HG02642 (cell line): ENCODE data around the gene TMEM150C.

ENCODE experiments used
- ATAC-seq: cut with Tn5 transposase; IDR thresholded peaks from one replicate; pipeline ENCODE4 v1.9.1; 2021; ENCODE audit warnings: mild to moderate bottlenecking; ENCODE audit not compliant: unreplicated experiment, poor library complexity

Gene TMEM150C

DNA sequence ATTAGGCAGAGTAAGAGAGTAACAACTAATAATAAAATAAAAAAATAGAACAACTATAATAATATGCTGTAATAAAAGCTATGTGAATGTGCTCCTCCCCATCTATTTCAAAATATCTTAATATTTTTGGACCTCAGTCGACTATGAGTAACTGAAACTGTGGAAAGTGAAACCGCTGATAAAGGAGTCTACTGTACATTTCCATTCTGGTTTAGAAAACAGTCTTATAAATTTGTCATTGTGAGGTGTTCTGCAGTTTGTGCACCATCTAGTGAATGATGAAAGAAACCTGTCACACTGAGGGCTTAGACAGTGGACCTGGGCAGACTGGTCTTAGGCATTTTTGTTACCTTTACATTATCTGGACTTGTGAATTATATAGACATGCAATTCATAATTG is 42.0 kb downstream of the TMEM150C start:
- ATAC-seq, result no peak

DNA sequence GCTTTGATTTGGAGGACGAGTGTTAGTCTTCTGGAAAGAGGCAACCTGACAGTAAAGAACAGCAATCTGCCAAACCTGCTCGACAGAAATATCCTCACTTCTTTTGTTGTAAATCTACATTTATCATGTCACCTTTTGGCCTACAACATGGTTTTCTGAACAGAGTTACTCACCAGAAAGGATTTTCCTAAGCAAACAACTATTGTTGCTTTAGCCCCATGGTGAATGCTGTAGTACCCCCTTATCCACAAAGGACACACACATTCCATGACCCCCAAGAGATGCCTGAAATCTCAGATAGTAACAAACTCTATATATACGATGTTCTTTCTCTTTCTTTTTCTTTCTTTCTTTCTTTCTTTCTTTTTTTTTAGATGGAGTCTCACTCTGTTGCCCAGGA is 42.7 kb downstream of the TMEM150C start:
- no peak for ATAC-seq

DNA sequence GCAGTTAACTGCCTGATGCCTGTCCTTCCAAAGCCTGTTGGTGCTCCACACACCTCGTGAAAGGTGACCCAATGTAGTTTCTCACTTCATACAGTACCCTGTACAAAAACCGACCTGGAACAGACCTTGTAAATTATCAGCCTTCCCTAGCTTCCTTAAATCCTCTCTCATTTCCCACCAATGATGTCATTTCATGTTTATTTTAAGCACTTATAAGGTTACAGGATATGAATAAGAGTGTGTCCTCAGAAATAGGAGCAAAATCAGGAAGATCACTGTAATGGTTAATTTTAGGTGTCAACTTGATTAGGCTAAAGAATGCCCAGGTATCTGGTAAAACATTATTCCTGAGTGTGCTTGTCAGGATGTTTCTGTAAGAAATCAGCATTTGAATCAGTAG is 44.7 kb downstream of the TMEM150C start:
- no peak for ATAC-seq

DNA sequence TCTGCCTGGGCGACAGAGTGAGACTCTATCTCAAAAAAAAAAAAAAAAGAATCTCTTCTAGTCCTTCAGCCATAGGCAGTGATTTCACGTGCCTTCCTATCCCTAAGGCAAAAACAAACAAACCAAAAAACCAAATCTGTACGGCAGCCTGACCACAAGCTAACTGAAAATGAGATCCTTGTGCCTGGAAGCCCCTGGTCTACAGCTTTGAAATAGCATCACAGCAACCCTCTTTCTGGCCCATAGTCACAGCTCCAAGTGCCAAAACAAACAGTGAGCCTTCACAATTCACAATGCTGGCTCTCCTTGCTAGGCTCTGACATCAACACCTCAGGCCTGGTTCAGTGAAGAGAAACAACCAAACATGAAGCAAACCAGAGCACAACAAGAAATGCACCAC is 46.1 kb downstream of the TMEM150C start:
- no peak for ATAC-seq

DNA sequence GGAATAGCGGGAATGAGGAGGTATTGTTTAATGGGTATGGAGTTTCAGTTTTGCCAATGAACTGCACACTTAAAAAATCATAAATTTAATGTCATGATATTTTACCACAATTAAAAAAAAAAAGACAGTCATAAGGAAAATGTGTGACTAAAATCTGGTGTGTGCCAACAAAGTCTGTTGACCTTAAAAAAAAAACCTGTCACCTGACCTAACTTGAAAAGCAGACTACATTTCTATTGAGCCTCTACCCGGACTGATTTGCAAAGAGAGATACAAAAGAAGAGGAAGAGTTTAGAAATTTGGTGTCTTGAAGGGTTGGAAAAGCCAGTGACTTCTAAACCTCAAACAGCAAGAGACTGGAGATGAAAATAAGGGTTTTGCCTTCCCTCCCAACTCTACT is 48.4 kb downstream of the TMEM150C start:
- no peak for ATAC-seq

DNA sequence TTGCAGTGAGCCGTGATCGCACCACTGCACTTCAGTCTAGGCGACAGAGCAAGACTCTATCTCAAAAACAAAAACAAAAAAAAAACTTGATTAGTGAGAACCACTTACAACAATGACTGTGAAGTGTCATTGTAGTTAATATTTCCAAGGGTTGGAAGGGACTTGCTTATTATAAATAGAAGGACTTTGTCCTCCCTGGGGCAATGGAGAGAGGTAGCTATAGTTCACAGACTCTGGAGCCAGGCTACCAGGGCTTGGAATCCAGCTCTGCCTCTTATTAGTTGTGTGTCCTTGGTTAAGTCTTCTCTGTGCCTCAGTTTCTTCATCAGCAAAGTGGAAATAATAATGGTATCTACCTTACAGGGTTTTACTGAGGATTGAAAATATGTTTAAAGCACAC is 51.6 kb downstream of the TMEM150C start:
- no peak for ATAC-seq

DNA sequence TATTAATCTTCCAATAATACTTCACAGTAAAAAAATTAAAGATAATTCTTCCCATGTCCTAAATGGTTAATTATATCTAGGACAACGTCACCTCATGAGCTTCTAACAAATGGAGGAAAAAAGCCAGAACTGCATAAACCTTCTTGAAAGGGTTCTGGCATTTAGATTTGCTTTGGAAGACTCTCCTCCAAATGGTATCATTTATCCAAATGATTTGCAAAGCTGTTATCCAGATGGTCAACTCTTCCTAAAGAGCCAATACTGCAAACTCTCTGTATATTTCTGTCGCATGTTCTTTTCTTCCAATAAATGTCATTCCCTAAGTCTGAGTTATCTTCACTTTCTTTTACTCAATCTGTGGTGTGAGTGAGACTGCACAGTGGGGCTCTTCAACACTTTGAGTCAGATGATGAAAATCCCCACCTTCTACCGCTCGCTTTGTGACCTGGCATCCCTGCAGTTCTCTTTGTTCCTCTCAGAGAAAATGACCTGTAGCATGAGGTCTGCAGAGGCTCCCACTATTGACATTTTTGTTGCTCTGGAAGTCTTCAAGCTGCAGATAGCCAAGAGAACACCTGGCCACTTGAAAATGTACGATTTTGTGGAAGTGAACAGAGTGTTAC is 52.9 kb downstream of the TMEM150C start:
- no peak for ATAC-seq

DNA sequence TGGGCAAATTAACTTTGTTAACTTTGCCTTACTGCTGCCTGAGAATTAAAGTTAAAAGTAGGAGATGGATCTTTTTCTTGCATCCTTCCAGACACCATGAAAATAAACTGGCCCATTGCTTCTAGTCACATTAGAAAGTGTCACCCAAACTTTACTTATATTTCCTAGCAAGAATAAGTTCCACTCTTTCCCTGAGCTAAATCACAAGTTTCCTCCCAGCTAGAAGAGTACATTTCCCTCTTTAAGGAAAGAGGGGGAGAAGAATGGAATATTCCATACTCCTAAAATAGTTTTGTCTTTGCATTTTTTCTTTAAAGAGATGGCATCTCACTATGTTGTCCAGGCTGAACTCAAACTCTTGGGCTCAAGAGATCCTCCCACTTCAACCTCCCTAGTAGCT is 53.8 kb downstream of the TMEM150C start:
- ATAC-seq, result no peak

DNA sequence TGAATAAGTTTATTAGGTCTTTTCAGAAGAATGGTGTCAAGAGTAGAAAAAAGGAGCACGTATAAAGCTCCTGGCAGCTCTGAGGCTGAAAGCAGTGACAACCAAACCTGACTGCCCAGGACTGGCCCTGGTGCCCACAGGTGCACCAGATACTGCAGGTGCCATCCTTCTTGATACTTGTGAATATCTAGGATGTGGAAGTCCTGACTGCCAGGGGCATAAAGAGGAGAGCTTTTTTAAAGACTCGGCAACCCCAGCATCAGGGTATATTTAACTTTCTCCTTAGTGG is 60.7 kb downstream of the TMEM150C start:
- no peak for ATAC-seq

DNA sequence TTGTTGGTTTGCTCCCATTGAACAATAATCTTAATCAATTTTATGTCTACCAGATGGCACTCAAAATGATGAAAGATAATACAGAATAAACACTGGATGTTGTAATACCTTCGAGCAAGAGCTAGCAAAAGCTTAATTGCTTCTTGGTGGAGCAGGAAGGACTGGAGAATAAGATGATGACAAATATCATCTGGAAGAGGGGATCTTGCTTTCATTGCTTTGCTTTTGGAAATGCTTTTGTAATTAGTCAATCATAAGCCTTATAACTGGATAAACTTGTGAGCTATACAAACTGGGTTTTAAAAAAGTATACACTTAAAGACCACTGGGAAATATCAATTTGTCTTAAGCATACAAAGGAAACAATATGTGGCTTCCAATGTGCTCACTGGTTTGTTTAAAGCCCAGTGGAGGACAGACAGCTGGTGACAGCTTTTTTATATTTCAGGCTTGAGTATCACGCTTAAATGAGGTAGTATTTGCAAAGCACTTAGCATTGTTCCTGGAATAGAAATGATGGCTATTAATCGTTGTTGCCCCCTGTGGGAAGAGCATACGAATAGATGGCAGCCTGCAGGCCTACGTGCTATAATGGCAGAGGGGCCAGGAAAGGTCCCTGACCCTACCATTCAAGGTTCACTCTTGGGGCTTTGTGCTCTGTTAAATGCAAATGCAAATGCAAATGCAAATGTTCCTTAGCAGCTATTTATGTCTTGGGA is 61.2 kb downstream of the TMEM150C start:
- ATAC-seq, result no peak

DNA sequence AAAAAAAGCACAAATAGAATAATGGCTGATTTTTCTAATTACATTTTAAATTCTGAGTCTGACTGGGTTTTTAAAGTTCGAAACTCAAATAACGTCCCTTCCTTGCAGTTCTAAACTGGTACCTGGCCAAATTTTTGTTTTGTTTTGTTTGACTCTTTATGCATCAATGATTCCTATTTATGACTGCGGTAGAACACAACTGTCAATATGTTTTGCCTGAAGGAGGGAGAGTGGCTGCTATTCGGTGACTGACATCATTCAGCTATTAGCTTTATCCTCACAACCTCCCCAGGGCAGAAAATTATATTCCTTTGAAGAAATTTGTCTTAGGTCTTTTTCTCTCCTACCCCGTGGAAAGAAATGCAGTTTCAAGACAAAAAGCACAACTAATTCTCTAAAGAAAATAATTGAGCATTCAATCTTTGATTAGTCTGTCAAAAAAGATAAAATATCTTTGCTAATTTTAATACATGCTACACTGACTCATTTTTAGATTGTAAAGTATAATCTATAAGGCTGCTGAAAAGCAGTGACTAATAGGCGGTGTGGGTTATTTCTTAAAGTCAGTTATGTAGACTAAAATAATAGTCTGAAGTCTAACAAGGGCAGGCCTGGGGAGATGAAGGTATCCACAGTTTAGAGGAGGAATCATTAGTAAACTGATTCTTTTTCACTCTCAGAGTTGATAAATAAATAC is 61.9 kb downstream of the TMEM150C start:
- no peak for ATAC-seq

DNA sequence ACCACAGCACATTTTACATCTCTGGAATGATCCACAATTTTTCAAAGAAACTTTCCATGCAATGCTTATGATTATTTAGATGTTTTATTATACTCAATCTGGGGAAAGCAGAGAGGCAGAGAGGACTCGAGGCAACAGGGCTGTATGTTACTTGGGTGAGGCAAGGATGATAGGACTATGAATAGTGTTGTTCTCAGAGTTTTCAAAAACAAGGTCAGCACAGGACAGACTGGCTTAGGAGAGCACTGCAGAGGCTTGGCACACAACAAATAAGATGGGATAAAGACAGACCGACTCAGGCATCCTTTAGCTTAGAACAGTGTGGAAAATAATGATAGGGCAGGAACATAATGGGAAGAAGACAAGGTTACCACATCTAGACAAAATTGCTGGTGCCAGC is 65.4 kb downstream of the TMEM150C start:
- no peak for ATAC-seq

DNA sequence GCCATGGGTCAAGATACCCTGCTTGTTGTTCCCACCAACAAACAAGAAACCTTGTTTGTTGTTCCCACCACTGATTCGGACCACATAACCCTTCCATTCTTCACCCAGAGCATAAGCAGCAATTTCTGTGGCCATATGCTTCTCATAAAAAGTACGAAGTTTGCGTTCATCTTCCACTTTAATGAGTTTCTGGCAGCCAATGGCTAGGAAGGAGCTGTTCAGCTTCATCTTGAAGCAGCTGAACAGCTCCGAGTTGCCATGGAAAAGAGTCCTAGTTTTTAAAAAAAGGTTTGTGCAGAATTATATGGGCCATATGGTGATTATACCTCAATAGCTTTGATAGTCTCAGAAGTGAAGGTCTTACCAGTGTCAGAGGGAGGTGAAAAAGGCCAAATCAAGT is 66.1 kb downstream of the TMEM150C start:
- no peak for ATAC-seq

DNA sequence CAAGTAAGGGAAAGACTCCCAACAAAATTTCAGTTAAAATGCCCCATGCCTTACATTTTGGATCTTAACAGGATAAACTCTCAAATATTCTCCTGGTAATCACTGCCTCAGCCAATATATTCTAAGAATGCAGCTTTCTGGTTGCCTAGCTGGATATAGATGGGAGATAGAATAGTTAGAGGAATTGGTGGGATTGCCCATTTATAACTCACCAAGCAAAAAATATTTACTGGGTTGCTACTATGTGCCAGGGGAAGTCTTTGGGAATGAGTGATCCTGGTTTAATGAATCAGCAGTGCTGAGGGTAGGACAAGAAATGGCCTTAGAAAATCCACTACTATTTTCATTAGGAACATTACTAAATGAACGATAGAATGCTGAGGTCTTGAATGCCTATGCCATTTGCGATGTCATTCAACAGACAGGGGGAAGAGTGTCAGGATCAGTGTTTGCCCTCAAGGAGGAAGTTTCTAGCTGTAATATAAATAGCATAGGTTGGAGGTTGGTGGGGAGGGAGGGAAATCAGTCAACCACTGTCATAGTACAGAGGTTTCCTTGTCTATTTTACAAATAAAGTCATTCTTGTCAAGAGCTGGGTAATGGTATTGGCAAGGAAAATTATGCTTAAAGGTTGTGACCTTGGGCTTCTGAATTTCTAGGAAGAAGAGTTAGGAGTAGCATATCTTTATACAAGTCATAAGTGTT is 67.9 kb downstream of the TMEM150C start:
- no peak for ATAC-seq

DNA sequence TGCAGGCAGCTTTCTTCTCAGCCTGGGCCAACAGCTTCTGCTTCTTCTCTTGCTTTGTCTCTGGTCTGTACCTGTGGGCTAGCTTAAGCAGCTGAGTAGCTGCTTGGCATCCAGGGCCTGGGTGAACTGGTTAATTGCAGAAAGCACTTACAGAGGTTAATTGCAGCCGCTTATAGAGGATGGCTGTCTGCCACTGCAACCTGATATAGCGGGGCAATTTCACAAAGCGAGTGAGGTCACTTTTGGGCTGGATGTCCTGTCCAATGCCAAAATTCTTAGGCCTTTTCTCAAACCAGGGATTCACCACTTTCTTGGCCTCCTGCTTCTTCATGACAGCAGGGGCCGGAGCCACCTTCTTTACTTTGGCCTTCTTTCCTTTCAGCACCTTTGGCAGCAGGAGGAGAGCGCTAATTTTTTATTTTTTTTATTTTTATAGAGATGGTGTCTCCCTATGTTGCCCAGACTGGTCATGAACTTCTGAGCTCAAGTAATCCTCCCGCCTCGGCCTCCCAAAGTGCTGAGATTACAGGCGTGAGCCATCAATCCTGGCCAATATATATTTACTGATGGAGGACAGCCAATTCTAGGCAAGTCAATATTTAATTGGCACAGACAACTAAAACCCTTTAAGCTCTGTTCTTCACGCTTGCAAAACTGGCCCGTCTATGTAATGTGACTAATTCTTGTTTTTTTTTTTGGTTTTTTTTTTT is 70.4 kb downstream of the TMEM150C start:
- no peak for ATAC-seq

DNA sequence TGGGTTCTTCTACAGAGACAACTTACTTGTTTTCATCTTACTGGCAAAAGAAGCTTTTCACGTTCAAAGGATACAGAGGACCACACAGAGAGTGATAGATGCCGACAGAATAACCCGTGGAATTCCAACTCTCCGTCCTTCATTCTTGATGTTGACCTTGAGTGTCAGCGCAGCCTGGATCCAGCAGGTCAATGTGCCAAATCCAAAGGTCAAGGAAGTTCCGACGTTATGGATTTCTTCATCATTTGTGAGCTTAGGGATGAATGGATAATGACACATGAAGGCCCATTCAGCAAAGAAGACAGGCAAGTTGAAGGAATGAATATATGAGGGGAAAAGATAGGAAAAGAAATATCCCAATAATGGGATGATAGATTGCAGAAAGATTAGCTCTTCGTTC is 71.8 kb downstream of the TMEM150C start:
- no peak for ATAC-seq

DNA sequence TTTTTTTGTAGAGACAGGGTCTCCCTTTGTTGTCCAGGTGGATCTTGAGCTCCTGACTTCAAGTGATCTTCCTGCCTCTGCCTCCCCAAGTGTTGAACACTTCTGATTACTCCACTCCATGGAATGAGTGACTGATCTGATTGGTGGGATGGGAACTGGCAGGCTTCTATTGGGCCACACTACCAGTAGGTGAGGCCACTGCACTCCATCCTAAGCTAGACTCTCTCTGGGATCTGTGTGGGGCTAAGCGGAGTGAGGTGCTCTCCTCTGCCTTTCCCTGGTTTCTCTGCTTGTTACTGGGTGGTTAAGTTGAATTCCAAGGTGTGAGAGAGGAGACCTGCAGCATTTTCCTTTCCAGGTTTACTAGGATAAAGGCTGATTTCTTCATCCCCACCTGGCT is 72.7 kb downstream of the TMEM150C start:
- no peak for ATAC-seq

DNA sequence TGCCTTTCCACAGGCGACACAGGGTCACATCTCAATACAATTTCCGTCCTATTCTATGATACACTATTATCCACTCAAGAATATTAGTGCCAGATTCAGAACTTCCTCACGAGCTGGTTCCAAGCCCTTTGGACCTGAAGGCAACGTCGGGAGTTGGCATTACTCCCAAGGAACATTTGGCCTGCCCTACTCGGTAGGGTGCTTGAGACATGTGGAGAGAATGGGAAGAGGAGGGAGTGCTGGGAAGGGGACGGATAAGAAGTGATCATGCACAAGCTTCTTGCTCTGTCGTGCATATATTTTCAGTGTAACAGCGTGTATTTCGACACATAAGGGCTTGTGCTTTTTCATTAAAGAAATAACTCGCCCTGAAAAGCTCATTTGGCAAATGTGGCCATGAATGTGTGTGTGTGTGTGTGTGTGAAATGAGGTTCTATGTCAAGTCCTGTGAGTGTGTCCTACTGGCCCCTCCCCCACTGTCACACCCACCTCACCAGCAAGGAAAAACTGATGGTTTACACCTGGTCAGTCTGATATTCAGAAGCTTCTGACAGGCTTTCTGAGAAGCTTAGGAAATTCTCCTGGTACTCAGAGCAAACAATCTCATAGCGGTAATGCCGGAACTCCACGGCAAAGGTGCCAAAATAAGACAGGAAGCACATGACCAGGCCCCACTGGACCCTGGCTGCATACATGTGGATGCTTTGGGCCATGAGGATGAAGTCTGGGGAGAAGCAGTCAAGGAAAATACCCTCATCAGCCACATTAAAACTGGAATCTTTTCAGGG is 76.6 kb downstream of the TMEM150C start:
- no peak for ATAC-seq

DNA sequence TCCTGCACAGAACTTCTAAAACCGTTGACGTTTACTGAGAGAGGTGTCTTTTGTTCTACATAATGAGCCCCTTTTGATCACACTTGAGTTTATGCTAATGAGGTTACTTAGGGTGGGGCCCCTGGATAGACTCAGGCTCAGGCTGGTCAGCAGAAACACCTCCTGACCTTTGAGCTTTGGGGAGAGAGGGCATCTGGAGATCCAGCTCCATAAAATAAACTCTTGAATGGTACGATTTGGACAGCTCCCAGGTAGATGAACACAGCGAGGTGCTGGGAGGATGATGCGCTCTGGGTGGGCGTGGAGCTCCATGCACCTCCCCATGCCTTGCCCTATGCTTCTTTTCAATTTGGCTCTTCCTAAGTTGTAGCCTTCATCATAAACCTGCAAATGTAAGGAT is 79.4 kb downstream of the TMEM150C start:
- ATAC-seq, result no peak

DNA sequence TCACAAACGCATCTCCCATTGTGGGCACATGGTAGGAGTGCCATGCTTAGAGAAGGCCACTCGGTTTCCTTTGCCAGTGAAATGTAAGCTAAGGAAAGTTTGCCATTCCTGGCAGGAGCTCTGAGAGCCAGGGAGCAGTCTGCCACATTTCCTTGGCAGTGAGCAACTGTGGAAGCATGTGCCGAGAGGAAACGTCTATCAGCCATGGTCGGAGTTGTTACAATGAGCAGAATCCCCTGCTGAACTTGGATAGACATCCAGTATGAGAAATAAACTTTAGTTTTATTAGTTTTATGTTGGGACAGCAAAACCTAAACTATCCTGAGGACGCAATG is 80.3 kb downstream of the TMEM150C start:
- ATAC-seq, result no peak
